GM10266 (cell line): ENCODE data around the gene ST7.

Experiments used
- DNase-seq: peaks from one replicate; pipeline ENCODE4 v3.0.0; 2012; ENCODE audit errors: extremely low spot score
- CTCF ChIP-seq: IDR thresholded peaks from 2 replicates; pipeline ENCODE4 v1.5.1; 2012; ENCODE audit warnings: mild to moderate bottlenecking, low read depth; ENCODE audit not compliant: control insufficient read depth, insufficient read depth; ENCODE audit errors: missing control alignments

ST7 gene

GRCh38 chr7:116991233-116991632 lies 37.9 kb downstream of the ST7 start:
- DNase-seq: no peak
- no peak for TF ChIP-seq CTCF

GRCh38 chr7:116994611-116995010 lies 41.3 kb downstream of the ST7 start:
- no peak for TF ChIP-seq CTCF
- DNase-seq: no peak

- no peak for TF ChIP-seq CTCF
- no peak for DNase-seq
Observed at GRCh38 chr7:116997972-116998371, 44.7 kb downstream of the ST7 start.

- TF ChIP-seq CTCF: no peak
- no peak for DNase-seq
Observed at GRCh38 chr7:116998567-116999175, 45.4 kb downstream of the ST7 start.

- DNase-seq: no peak
Observed at GRCh38 chr7:116999311-116999710, 46.0 kb downstream of the ST7 start.

GRCh38 chr7:117001283-117001682 lies 48.0 kb downstream of the ST7 start:
- no peak for DNase-seq
- TF ChIP-seq CTCF: no peak

More at GRCh38 chr7:116999311-116999710, 46.0 kb downstream of the ST7 start:
- TF ChIP-seq CTCF: no peak

GRCh38 chr7:117004899-117005298 lies 51.6 kb downstream of the ST7 start:
- no peak for DNase-seq
- no peak for TF ChIP-seq CTCF
